Heart left ventricle (tissue), 16 donors: ENCODE results near the gene SLC28A3. TPM values are rescaled to one million over a fixed set of nuclear protein-coding genes. Genes with fewer than 3 reads are reported as not detected.

ENCODE experiments used
- ATAC-seq, 4 donors: fragments of 200-7000 bp; cut with Tn5 transposase; one replicate each; pipeline ENCODE4 v1.9.1; 2020 to 2022; ENCODE audit warnings: moderate library complexity in 4 of 4, mild to moderate bottlenecking in 3 of 4, moderate number of reproducible peaks in 1 of 4
- DNase-seq, 5 donors: peaks; one replicate each; pipeline ENCODE4 v3.0.0-alpha.2; 2020
- H3K27ac ChIP-seq, 12 donors: fragments of 200-600 bp; sonication (generic) in 4 of 12; one replicate each; pipeline versions ENCODE4 v1.5.0 to v1.8.0; 2016 to 2022; ENCODE audit warnings: mild to moderate bottlenecking in 2 of 12
- H3K27me3 ChIP-seq, 9 donors: fragments of 200-600 bp; sonication (generic) in 2 of 9; one replicate each; pipeline versions ENCODE4 v1.5.1 to v1.8.0; 2016 to 2022; ENCODE audit warnings: mild to moderate bottlenecking in 3 of 9
- H3K36me3 ChIP-seq, 9 donors: fragments of 200-600 bp; sonication (generic) in 2 of 9; one replicate each; pipeline versions ENCODE4 v1.5.0 to v1.8.0; 2018 to 2022; ENCODE audit warnings: mild to moderate bottlenecking in 2 of 9
- H3K4me1 ChIP-seq, 12 donors: fragments of 200-600 bp; sonication (generic) in 4 of 12; one replicate each; pipeline versions ENCODE4 v1.5.0 to v1.8.0; 2016 to 2022; ENCODE audit warnings: mild to moderate bottlenecking in 3 of 12
- H3K4me3 ChIP-seq, 12 donors: fragments of 200-600 bp; sonication (generic) in 4 of 12; one replicate each; pipeline versions ENCODE4 v1.5.0 to v1.8.0; 2017 to 2022; ENCODE audit warnings: mild to moderate bottlenecking in 9 of 12, moderate library complexity in 4 of 12
- H3K9me3 ChIP-seq, 12 donors: fragments of 200-600 bp; sonication (generic) in 4 of 12; one replicate each; pipeline versions ENCODE4 v1.5.0 to v1.8.0; 2016 to 2022; ENCODE audit warnings: mild to moderate bottlenecking in 1 of 12
- CTCF ChIP-seq, 12 donors: fragments of 200-600 bp; sonication (generic) in 4 of 12; IDR thresholded peaks; one replicate each; pipeline versions ENCODE4 v1.5.0 to v1.8.0; 2018 to 2022; ENCODE audit warnings: antibody characterized with exemption in 12 of 12, mild to moderate bottlenecking in 5 of 12
- POLR2A ChIP-seq, 2 donors: fragments of 450-650 bp; IDR thresholded peaks; one replicate each; pipeline ENCODE4 v1.6.1; 2017; ENCODE audit warnings: antibody characterized with exemption in 2 of 2, mild to moderate bottlenecking in 2 of 2, moderate library complexity in 2 of 2
- WGBS, 4 donors: extraction: QIAGEN DNeasy Blood & Tissue Kit in 2 of 4; methylation state at CpG; one replicate each; pipeline versions ENCODE4 v1.1.5 to v1.1.7; 2013 to 2018; 5-methylcytosine and 5-hydroxymethylcytosine counted together
- intact Hi-C, 10 donors: fragments of 100-400 bp; cut with DNase I; formaldehyde crosslinking; loops; one replicate each; pipeline versions ENCODE4 v1.11.1 to v1.14.2; 2022
- polyA plus RNA-seq, 2 donors: library from polyadenylated mRNA; stranded (reverse); fragments of 200-250 nt; gene quantifications; one replicate each; pipeline ENCODE4 v1.2.3, GENCODE V29; 2013
- total RNA-seq, 9 donors: library from RNA; depleted of rRNA in 2 of 9; stranded (reverse); fragments of >200 nt in 2 of 9; fragmentation: NEBNext Ultra II Directional in 3 of 9; extraction: Animal tissue kit (Norgen Biotek cat#: 25700) in 3 of 9; gene quantifications; one replicate each; pipeline versions ENCODE4 v1.1.0 to v1.2.4, GENCODE V29; 2016 to 2023
- donor health status: ischemic (EF 13 %, LVEDD 7.1; RV severe dilation, severe dysfunction).
- donor health status: healthy with polysubstance abuse.
- donor health status: DM: no; HTN: yes; CAD: no.
- donor health status: DM: no; HTN: no; CAD: no.
- donor health status: ischemic (EF 25% LVEDD 6.9; RV normal size, moderate dysfunction).
- donor health status: ischemic (EF 25% LVEDD 5.7; RV mildly dilated, moderate dysfunction).
- donor health status: healthy.
- donor health status: DM: yes; HTN: yes; CAD: no.
- donor health status: ischemic (EF 35%, LVEDD 5.7; RV mildly dilated, moderate dysfunction).
- donor health status: nonischemic (EF 11% LVEDD 7.7; RV severe dilation, severe dysfunction).
- donor health status: DM: yes; HTN: yes; CAD: no.
- donor health status: PGD.
- donor health status: ischemic (EF 29% LVEDD 5.4; RV normal size, mild dysfunction).
- donor health status: nonischemic (EF 23%, LVEDD 6.1; RV moderate dilation, normal function).

Gene SLC28A3
- total and polyA plus RNA-seq, 11 donors: 0.04 to 5.7 (median 0.19) TPM; not detected in 1

GRCh38 chr9:84325347-84325973 lies 15.1 kb downstream of the SLC28A3 start:
- DNase-seq: no peak
- no peak for ATAC-seq
- intact Hi-C loops: loop anchor here in 1 of 10 donors (10.0 kb wide), 1 partner anchor 81 kb away; no protein-coding TSS in a partner anchor
- TF ChIP-seq CTCF (IDR thresholded peaks at IDR 0.05) (no peak), POLR2A (IDR thresholded peaks at IDR 0.05) (no peak)
- Histone ChIP-seq H3K27me3 (no peaks in the 10 kb centered on the region), H3K4me3 (no peak overlapping the region), H3K4me1 (peaks cover 0 to 15% (median 0%) of the 10 kb centered on the region in 12 donors), H3K27ac (no peak overlapping the region), H3K9me3 (peaks cover 0 to 18% (median 4%) of the 10 kb centered on the region in 12 donors), H3K36me3 (no peaks in the 10 kb centered on the region)
- 72 to 83% (median 75%) methylated on average over 3 of the region's 3 CpGs for WGBS, 4 donors

GRCh38 chr9:84324811-84325210 lies 15.7 kb downstream of the SLC28A3 start:
- H3K27me3 ChIP-seq: no peaks in the 10 kb centered on the region
- intact Hi-C loops: loop anchor here in 1 of 10 donors (10.0 kb wide), 1 partner anchor 80 kb away; no protein-coding TSS in a partner anchor
- H3K4me1 ChIP-seq: peaks cover 0 to 15% (median 0%) of the 10 kb centered on the region in 12 donors
- no peak for TF ChIP-seq CTCF (IDR thresholded peaks at IDR 0.05)
- no peak for TF ChIP-seq POLR2A (IDR thresholded peaks at IDR 0.05)
- DNase-seq (no peak), ATAC-seq (no peak)
- peaks cover 0 to 18% (median 4%) of the 10 kb centered on the region in 12 donors for H3K9me3 ChIP-seq
- no peaks in the 10 kb centered on the region for H3K36me3 ChIP-seq
- H3K4me3 ChIP-seq: no peak overlapping the region
- no peak overlapping the region for H3K27ac ChIP-seq

- Histone ChIP-seq H3K27ac (peak overlapping the region in 1 of 12 donors; percentile 67), H3K4me3 (no peak overlapping the region), H3K27me3 (no peaks in the 10 kb centered on the region), H3K4me1 (peaks cover 0 to 15% (median 0%) of the 10 kb centered on the region in 12 donors), H3K36me3 (no peaks in the 10 kb centered on the region), H3K9me3 (peaks cover 0 to 14% (median 3%) of the 10 kb centered on the region in 12 donors)
- ATAC-seq (peak in 1 of 4 donors; percentile 46), DNase-seq (no peak)
- 70 to 77% (median 73%) methylated on average over 2 of the region's 2 CpGs for WGBS, 4 donors
- no peak for TF ChIP-seq CTCF (IDR thresholded peaks at IDR 0.05)
- TF ChIP-seq POLR2A (IDR thresholded peaks at IDR 0.05): no peak
- intact Hi-C loops: loop anchor here in 1 of 10 donors (10.0 kb wide), 1 partner anchor 79 kb away; no protein-coding TSS in a partner anchor
Measured at GRCh38 chr9:84323858-84324257, 16.7 kb downstream of the SLC28A3 start.

GRCh38 chr9:84322828-84323227 lies 17.7 kb downstream of the SLC28A3 start:
- intact Hi-C loops: loop anchor here in 1 of 10 donors (10.0 kb wide), 1 partner anchor 78 kb away; no protein-coding TSS in a partner anchor
- no peak for ATAC-seq
- Histone ChIP-seq H3K9me3 (peaks cover 0 to 6% (median 0%) of the 10 kb centered on the region in 12 donors), H3K4me1 (peaks cover 0 to 15% (median 0%) of the 10 kb centered on the region in 12 donors), H3K4me3 (no peak overlapping the region), H3K36me3 (no peaks in the 10 kb centered on the region), H3K27me3 (no peaks in the 10 kb centered on the region), H3K27ac (no peak overlapping the region)
- 95 to 100% (median 97%) methylated on average over 1 of the region's 1 CpG for WGBS, 4 donors
- TF ChIP-seq CTCF (IDR thresholded peaks at IDR 0.05) (no peak), POLR2A (IDR thresholded peaks at IDR 0.05) (no peak)
- no peak for DNase-seq
